NT2/D1 (cell line): ENCODE measurements around the gene SPINDOC.

Experiments used
- SUZ12 ChIP-seq: IDR thresholded peaks from 2 replicates; pipeline ENCODE4 v1.6.1; 2011; ENCODE audit not compliant: insufficient read length, insufficient read depth; ENCODE audit errors: extremely low read depth
- ZNF274 ChIP-seq: IDR thresholded peaks from 2 replicates; pipeline ENCODE4 v1.6.1; 2011; ENCODE audit warnings: mild to moderate bottlenecking, low read depth, low read length

GRCh38 chr11:63769042-63769713 lies 44.1 kb upstream of the SPINDOC start:
- TF ChIP-seq SUZ12 (no peak), ZNF274 (no peak)
